ENCODE data around the gene PRRX1. TPM values are rescaled to one million over a fixed set of nuclear protein-coding genes. Genes with fewer than 3 reads are reported as not detected.

The PRRX1 gene
- total RNA-seq, 1 donor from 2014 or later, result 1.5 TPM

GRCh38 chr1:170661646-170662411 is 2.1 kb upstream of the PRRX1 start:
- DNase-seq (ENCODE audit: low spot score, unreplicated experiment), result no peak
- Mint-ChIP-seq H3K9me3 (ENCODE audit: low read depth) (no peaks in the 10 kb centered on the region), H3K4me3 (ENCODE audit: low read depth) (no peak overlapping the region), H3K27me3 (peaks cover 98% of the 10 kb centered on the region), H3K27ac (no peak overlapping the region), H3K4me1 (ENCODE audit: low read depth) (peaks cover 16% of the 10 kb centered on the region), H3K36me3 (ENCODE audit: insufficient read depth) (no peaks in the 10 kb centered on the region)
- no peak for TF ChIP-seq CTCF (IDR thresholded peaks at IDR 0.05; ENCODE audit: unreplicated experiment)

DNA sequence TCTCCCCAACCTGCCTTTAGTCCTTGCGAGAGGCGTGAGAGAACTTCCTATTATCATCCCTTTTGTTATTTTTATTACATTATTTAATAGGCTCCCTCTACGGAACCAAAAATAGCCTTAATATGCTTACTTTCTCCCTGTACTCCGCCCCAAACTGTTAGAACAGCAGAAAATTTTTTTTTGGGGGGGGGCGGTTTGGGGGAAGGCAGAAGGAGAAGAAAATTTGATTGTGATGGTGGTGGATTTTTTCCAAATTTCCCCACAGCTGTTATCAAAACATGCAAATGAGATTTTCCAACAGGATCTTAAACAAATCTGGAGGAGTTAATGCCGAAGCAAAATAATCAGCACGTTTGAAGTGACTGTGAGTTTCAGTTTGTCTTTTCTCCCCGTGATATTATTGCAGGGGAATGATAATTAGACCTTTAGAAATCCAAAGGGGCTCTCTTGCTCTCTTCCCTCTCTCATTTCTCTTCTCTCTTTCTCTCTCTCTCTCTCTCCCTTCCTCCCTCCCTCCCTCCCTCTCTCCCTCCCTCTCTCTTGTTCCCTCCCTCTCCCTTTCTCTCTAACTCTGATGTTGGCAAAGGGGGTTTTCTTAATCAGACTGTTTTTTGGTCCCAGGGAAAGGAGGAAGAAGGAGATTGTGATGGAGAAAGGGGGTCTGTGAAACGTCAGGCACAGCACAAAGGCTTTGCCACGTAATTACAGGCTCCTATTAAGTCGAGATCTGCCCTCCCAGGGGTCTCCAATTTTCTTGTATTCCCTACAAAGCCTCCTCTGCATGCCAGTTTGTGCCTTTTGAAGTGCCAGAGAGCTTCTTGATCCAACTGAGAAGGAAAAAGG is 1.1 kb upstream of the PRRX1 start:
- Mint-ChIP-seq H3K36me3 (ENCODE audit: insufficient read depth) (no peaks in the 10 kb centered on the region), H3K9me3 (ENCODE audit: low read depth) (no peaks in the 10 kb centered on the region), H3K27ac (no peak overlapping the region), H3K4me1 (ENCODE audit: low read depth) (peaks cover 14% of the 10 kb centered on the region), H3K4me3 (ENCODE audit: low read depth) (no peak overlapping the region), H3K27me3 (peaks cover 98% of the 10 kb centered on the region)
- no peak for DNase-seq (ENCODE audit: low spot score, unreplicated experiment)
- no peak for TF ChIP-seq CTCF (IDR thresholded peaks at IDR 0.05; ENCODE audit: unreplicated experiment)

DNA sequence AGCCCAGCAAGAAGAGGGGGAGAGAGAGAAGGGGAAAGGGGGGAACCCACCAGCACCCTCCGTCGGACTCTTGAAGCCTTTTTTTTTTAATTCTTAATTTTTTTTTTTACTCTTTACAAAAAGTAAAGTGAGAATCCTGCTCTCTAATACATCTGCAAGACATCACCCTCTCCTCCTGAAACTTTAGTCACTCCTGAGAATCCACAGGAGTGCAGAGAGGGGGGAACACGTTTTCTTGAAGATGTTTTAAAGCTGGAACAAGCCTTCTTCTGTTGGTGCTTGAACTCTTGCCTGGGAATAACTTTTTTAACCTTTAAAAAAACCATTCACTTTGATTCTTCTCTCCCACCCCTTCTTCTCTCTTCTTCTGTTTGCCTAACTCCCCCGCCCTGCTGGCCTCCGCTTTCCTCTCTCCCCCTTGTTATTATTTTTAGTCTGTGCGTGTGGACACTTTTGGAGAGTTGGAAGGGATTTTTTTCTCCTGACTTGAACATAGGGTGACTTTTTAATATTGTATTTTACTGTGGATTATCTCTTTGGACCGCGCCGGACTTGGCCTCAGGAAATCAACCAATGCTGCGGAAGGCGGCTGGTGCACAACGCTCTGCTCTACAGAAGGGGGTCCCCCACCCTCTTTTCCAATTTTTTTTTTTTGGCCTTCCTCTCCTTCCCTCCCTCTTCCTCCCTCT is 383 bp upstream of the PRRX1 start:
- no peak overlapping the region for H3K27ac Mint-ChIP-seq
- no peak for TF ChIP-seq CTCF (IDR thresholded peaks at IDR 0.05; ENCODE audit: unreplicated experiment)
- no peaks in the 10 kb centered on the region for H3K36me3 Mint-ChIP-seq (ENCODE audit: insufficient read depth)
- peak overlapping the region; percentile 67 for H3K4me3 Mint-ChIP-seq (ENCODE audit: low read depth)
- peaks cover 20% of the 10 kb centered on the region for H3K4me1 Mint-ChIP-seq (ENCODE audit: low read depth)
- DNase-seq (ENCODE audit: low spot score, unreplicated experiment), result no peak
- no peaks in the 10 kb centered on the region for H3K9me3 Mint-ChIP-seq (ENCODE audit: low read depth)
- peaks cover 98% of the 10 kb centered on the region for H3K27me3 Mint-ChIP-seq

GRCh38 chr1:170664828-170665612 is 1.1 kb downstream of the PRRX1 start:
- no peak for DNase-seq (ENCODE audit: low spot score, unreplicated experiment)
- Mint-ChIP-seq H3K4me1 (ENCODE audit: low read depth) (peaks cover 26% of the 10 kb centered on the region), H3K36me3 (ENCODE audit: insufficient read depth) (no peaks in the 10 kb centered on the region)

More at GRCh38 chr1:170664828-170665612, 1.1 kb downstream of the PRRX1 start:
- peaks cover 98% of the 10 kb centered on the region for H3K27me3 Mint-ChIP-seq
- no peak overlapping the region for H3K27ac Mint-ChIP-seq
- TF ChIP-seq CTCF (IDR thresholded peaks at IDR 0.05; ENCODE audit: unreplicated experiment), result peak; percentile 23
- H3K4me3 Mint-ChIP-seq (ENCODE audit: low read depth), result peak overlapping the region; percentile 67
- H3K9me3 Mint-ChIP-seq (ENCODE audit: low read depth), result no peaks in the 10 kb centered on the region
